ENCODE measurements around the gene BCL11B. TPM values are rescaled to one million over a fixed set of nuclear protein-coding genes. Genes with fewer than 3 reads are reported as not detected.
A peak's percentile ranks its signal among the peaks of the same experiment; 100 is the strongest.

The BCL11B gene
- total RNA-seq, 1 experiment from 2014 or later: 0.84 TPM

DNA sequence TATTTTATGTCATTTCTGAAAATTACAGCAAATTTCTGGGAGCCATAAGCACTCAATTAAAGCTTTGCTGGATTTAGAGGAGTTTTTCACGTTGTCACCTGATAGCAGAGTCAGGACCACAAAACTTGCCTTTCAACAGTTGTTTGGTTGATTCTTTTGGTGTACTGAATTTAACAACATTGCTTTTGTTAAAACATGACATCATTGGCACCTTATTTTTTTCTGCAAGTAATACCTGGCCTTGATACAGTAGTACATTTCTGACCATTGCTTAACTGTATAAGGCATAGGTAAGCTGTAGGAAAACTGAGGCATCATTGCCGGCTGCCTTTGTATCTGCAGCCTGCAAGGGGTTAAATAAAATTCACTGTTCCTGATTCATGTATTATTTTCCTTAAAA is 4.5 kb upstream of the BCL11B start:
- no peak overlapping the region for H3K4me3 Mint-ChIP-seq (ENCODE audit: unreplicated experiment)
- no peak overlapping the region for H3K27ac Mint-ChIP-seq (ENCODE audit: low read depth, unreplicated experiment)
- ChIA-PET POLR2A (no interaction called here), CTCF (interaction anchor here (1.2 kb wide), 1 partner anchor 102 kb away, joined by 3 read pairs; no protein-coding TSS in a partner anchor)
- no peaks in the 10 kb centered on the region for H3K9me3 Mint-ChIP-seq (ENCODE audit: unreplicated experiment)
- DNase-seq (ENCODE audit: unreplicated experiment): no peak
- BruUV-seq (replicated peaks): no TSS peak
- intact Hi-C loops (cut with micrococcal nuclease): no loop called here
- peaks cover 49% of the 10 kb centered on the region for H3K27me3 Mint-ChIP-seq (ENCODE audit: insufficient read depth, unreplicated experiment)
- peaks cover 8% of the 10 kb centered on the region for H3K4me1 Mint-ChIP-seq (ENCODE audit: insufficient read depth, unreplicated experiment)
- no peaks in the 10 kb centered on the region for H3K36me3 Mint-ChIP-seq (ENCODE audit: insufficient read depth, unreplicated experiment)
- TF ChIP-seq, protein P1, sequence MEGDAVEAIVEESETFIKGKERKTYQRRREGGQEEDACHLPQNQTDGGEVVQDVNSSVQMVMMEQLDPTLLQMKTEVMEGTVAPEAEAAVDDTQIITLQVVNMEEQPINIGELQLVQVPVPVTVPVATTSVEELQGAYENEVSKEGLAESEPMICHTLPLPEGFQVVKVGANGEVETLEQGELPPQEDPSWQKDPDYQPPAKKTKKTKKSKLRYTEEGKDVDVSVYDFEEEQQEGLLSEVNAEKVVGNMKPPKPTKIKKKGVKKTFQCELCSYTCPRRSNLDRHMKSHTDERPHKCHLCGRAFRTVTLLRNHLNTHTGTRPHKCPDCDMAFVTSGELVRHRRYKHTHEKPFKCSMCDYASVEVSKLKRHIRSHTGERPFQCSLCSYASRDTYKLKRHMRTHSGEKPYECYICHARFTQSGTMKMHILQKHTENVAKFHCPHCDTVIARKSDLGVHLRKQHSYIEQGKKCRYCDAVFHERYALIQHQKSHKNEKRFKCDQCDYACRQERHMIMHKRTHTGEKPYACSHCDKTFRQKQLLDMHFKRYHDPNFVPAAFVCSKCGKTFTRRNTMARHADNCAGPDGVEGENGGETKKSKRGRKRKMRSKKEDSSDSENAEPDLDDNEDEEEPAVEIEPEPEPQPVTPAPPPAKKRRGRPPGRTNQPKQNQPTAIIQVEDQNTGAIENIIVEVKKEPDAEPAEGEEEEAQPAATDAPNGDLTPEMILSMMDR (IDR thresholded peaks at IDR 0.05; ENCODE audit: unreplicated experiment): no peak

GRCh38 chr14:99275222-99275584 is 3.2 kb upstream of the BCL11B start:
- peaks cover 40% of the 10 kb centered on the region for H3K27me3 Mint-ChIP-seq (ENCODE audit: insufficient read depth, unreplicated experiment)
- H3K9me3 Mint-ChIP-seq (ENCODE audit: unreplicated experiment): no peaks in the 10 kb centered on the region
- ChIA-PET POLR2A (interaction anchor here (1.0 to 1.3 kb wide), 2 partner anchors 28 to 141 kb away, joined by 3 to 4 read pairs; no protein-coding TSS in a partner anchor), CTCF (interaction anchor here (0.6 to 1.2 kb wide), 7 partner anchors 9 to 318 kb away, joined by 3 to 4 read pairs (median 3); no protein-coding TSS in a partner anchor)
- no peak for DNase-seq (ENCODE audit: unreplicated experiment)
- BruUV-seq (replicated peaks): no TSS peak
- no peak overlapping the region for H3K27ac Mint-ChIP-seq (ENCODE audit: low read depth, unreplicated experiment)
- no peaks in the 10 kb centered on the region for H3K36me3 Mint-ChIP-seq (ENCODE audit: insufficient read depth, unreplicated experiment)
- H3K4me1 Mint-ChIP-seq (ENCODE audit: insufficient read depth, unreplicated experiment): peaks cover 8% of the 10 kb centered on the region
- intact Hi-C loops (cut with micrococcal nuclease): loop anchor here (2.0 kb wide), 1 partner anchor 1296 kb away; no protein-coding TSS in a partner anchor
- peak overlapping the region; percentile 72 for H3K4me3 Mint-ChIP-seq (ENCODE audit: unreplicated experiment)
- TF ChIP-seq, protein P1 (IDR thresholded peaks at IDR 0.05; ENCODE audit: unreplicated experiment): no peak

DNA sequence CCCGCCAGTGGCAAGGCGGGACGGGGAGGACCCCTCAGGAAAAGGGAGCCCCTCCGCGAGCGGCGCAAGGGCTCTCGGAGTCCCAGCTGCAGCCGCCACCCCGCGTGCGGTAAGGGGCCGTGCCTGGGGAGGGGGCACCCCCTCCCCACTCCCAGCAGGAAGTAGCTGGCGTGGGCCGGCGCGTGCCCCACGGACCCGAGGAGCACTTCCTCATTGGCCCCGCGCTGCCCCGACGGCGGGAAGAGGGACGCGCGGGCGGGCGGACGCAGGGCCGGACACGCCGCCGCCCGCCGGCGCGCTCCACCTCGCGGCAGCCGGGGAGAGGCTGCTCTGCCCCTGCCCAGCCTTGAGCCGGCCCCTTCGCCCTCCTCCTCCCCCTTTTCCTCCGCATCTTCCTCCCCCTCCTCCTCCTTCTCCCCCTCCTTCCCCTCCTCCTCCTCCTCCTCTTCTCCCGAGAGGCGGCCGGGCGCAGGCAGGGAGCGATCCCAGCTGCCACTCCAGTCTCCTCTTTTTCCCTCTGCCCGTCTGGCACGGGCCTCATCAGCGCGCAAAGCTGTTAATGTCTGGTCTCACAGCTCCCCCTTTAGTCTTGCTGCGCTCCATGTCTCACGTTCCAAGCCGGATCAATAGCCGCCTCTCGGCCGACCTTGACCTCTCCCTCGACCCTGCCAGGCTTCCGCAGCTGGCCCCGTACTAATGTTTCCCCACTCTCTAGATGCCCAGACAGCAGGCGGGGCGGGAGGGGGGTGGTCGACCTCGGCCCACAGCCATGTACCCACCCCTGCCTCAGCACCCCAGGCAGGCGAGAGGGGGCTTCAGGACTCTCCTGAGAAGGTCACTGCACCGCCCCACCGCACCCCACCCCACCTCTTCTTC is 2.6 kb upstream of the BCL11B start:
- peak; percentile 91 for DNase-seq (ENCODE audit: unreplicated experiment)
- peaks cover 40% of the 10 kb centered on the region for H3K27me3 Mint-ChIP-seq (ENCODE audit: insufficient read depth, unreplicated experiment)
- H3K4me3 Mint-ChIP-seq (ENCODE audit: unreplicated experiment): peak overlapping the region; percentile 72
- H3K4me1 Mint-ChIP-seq (ENCODE audit: insufficient read depth, unreplicated experiment): peaks cover 8% of the 10 kb centered on the region
- POLR2A ChIA-PET: interaction anchor here (1.0 to 1.3 kb wide), 3 partner anchors 10 to 141 kb away, joined by 3 to 5 read pairs (median 4); no protein-coding TSS in a partner anchor
- TF ChIP-seq, protein P1 (IDR thresholded peaks at IDR 0.05; ENCODE audit: unreplicated experiment): peak; percentile 62
- CTCF ChIA-PET: interaction anchor here (0.6 to 1.1 kb wide), 8 partner anchors 10 to 1735 kb away, joined by 3 to 4 read pairs (median 3); no protein-coding TSS in a partner anchor
- intact Hi-C loops (cut with micrococcal nuclease): loop anchor here (2.0 to 5.0 kb wide), 2 partner anchors 522 to 1296 kb away; no protein-coding TSS in a partner anchor
- no peak overlapping the region for H3K27ac Mint-ChIP-seq (ENCODE audit: low read depth, unreplicated experiment)
- H3K36me3 Mint-ChIP-seq (ENCODE audit: insufficient read depth, unreplicated experiment): no peaks in the 10 kb centered on the region
- no TSS peak for BruUV-seq (replicated peaks)
- H3K9me3 Mint-ChIP-seq (ENCODE audit: unreplicated experiment): no peaks in the 10 kb centered on the region

DNA sequence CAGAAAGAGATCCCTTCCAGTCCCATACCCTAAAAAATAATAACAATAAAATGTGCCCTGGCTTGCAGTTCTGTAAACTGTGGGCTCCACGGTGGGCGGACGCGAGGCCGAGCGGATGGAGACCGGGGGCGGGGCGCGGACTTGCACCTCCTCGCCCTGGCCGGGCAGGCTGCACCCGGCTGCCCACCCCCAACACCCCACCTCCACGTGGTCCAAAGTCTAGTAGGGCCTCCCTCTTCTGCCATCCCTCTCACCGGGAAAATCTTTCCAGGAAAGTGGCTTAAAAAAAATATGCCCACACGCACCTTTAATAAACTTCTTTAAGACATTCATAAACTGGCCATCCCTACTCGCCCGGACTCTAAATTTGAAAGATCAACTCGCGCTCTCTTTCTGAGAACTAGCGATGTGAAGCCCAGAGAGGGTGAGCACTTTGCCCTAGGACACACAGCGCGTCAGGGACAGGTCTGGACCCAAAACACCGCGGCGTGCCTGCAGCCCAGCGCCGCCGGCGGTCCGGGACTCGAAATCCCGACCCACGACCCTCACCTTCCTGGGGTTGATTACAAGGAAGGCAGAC is 1.9 kb upstream of the BCL11B start:
- H3K36me3 Mint-ChIP-seq (ENCODE audit: insufficient read depth, unreplicated experiment): no peaks in the 10 kb centered on the region
- H3K9me3 Mint-ChIP-seq (ENCODE audit: unreplicated experiment): no peaks in the 10 kb centered on the region
- peaks cover 37% of the 10 kb centered on the region for H3K27me3 Mint-ChIP-seq (ENCODE audit: insufficient read depth, unreplicated experiment)
- intact Hi-C loops (cut with micrococcal nuclease): loop anchor here (2.0 to 5.0 kb wide), 2 partner anchors 522 to 1295 kb away; no protein-coding TSS in a partner anchor
- TF ChIP-seq, protein P1 (IDR thresholded peaks at IDR 0.05; ENCODE audit: unreplicated experiment): no peak
- H3K4me1 Mint-ChIP-seq (ENCODE audit: insufficient read depth, unreplicated experiment): peaks cover 9% of the 10 kb centered on the region
- DNase-seq (ENCODE audit: unreplicated experiment): peak; percentile 50
- ChIA-PET CTCF (interaction anchor here (0.6 to 0.7 kb wide), 3 partner anchors 11 to 1360 kb away, joined by 3 read pairs; no protein-coding TSS in a partner anchor), POLR2A (interaction anchor here (0.6 to 1.3 kb wide), 4 partner anchors 11 to 776 kb away, joined by 3 to 5 read pairs (median 4); no protein-coding TSS in a partner anchor)
- no TSS peak for BruUV-seq (replicated peaks)
- peak overlapping the region; percentile 72 for H3K4me3 Mint-ChIP-seq (ENCODE audit: unreplicated experiment)
- H3K27ac Mint-ChIP-seq (ENCODE audit: low read depth, unreplicated experiment): no peak overlapping the region

Measured in MCF 10A (cell line).